RWPE2 (cell line): ENCODE results near the gene PLXNB1.

Source experiments
- ATAC-seq: fragments of 200-7000 bp; cut with Tn5 transposase; 3 replicates; pipeline ENCODE4 v1.9.1; 2021; ENCODE audit warnings: low read depth
- DNase-seq: peaks from one replicate; pipeline ENCODE4 v3.0.0-alpha.2; 2020; ENCODE audit warnings: low spot score
- H3K27ac ChIP-seq: fragments of 450-650 bp; 2 replicates; pipeline ENCODE4 v1.5.1; 2017; ENCODE audit warnings: mild to moderate bottlenecking; ENCODE audit not compliant: poor library complexity, severe bottlenecking
- H3K27me3 ChIP-seq: fragments of 250-450 bp; sonication (Bioruptor Pico); 2 replicates; pipeline ENCODE4 v1.5.1; 2021; ENCODE audit warnings: mild to moderate bottlenecking, moderate library complexity; ENCODE audit not compliant: insufficient read depth, poor library complexity, severe bottlenecking
- H3K36me3 ChIP-seq: fragments of 250-450 bp; sonication (Bioruptor Pico); 2 replicates; pipeline ENCODE4 v1.5.1; 2020; ENCODE audit warnings: low read depth, mild to moderate bottlenecking, moderate library complexity
- H3K4me1 ChIP-seq: fragments of 250-450 bp; sonication (Bioruptor Pico); 2 replicates; pipeline ENCODE4 v1.5.1; 2021; ENCODE audit warnings: mild to moderate bottlenecking, moderate library complexity; ENCODE audit not compliant: insufficient read depth, poor library complexity, severe bottlenecking
- H3K4me3 ChIP-seq: fragments of 250-450 bp; sonication (Bioruptor Pico); 2 replicates; pipeline ENCODE4 v1.5.1; 2021; ENCODE audit warnings: mild to moderate bottlenecking, moderate library complexity; ENCODE audit not compliant: severe bottlenecking
- H3K9me3 ChIP-seq: fragments of 250-450 bp; sonication (Bioruptor Pico); 2 replicates; pipeline ENCODE4 v1.5.1; 2021; ENCODE audit warnings: mild to moderate bottlenecking, moderate library complexity; ENCODE audit not compliant: severe bottlenecking
- TF ChIP-seq, protein P1 (sequence below): fragments of 450-650 bp; IDR thresholded peaks from one replicate; pipeline ENCODE4 v1.5.1; 2017; ENCODE audit warnings: mild to moderate bottlenecking, moderate library complexity; ENCODE audit not compliant: poor library complexity, severe bottlenecking

PLXNB1 gene

DNA sequence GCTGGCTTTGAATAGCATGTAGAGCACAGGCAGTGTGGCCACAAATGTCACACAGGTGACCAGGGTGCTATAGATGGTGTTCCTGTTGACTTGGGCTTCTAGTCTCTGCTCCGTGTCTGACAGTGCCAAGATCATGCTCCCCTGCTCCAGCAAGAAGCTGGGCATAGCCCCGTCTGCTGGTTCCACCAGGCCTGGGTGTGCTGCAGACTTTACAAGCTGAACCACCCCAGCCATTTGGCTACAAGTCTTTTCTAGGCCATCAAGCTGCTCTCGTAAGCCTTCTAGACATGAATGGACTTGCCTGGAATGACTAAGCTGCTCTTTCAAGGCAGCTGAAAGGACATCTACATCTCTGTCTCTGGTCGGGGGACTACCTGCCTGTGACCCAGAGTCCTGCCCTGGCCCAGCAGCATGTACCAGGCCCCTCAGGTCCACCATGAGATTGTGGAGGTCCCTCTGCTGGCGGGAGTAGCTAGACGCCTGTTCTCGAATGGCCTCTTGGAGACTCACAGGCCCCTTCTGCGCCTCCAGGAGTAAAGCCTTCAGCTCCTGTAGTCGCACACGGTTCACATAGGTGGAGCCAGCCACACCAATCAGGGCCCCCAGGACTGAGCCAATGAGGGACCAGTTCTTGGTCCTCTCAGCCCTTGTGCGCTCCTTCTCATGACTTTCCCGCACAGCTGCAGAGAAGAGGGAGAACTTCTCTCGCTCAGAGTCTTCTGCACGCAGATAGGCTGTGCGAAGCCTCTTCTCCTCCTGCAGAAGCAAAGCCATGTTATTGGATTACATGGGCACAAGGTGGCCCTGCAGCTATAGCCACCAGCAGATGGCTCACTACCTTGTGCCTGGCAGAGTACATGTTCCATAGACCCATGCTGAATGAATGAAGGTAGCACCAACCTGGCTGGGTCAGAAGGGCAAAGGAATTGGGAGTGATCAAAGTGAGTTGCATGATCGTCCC, 2.8 kb upstream of the PLXNB1 start:
- Histone ChIP-seq H3K9me3 (no peaks in the 10 kb centered on the region), H3K27ac (peak overlapping the region; percentile 92), H3K4me1 (peaks cover 46% of the 10 kb centered on the region), H3K27me3 (no peaks in the 10 kb centered on the region), H3K36me3 (peaks cover 32% of the 10 kb centered on the region), H3K4me3 (no peak overlapping the region)
- TF ChIP-seq, protein P1, sequence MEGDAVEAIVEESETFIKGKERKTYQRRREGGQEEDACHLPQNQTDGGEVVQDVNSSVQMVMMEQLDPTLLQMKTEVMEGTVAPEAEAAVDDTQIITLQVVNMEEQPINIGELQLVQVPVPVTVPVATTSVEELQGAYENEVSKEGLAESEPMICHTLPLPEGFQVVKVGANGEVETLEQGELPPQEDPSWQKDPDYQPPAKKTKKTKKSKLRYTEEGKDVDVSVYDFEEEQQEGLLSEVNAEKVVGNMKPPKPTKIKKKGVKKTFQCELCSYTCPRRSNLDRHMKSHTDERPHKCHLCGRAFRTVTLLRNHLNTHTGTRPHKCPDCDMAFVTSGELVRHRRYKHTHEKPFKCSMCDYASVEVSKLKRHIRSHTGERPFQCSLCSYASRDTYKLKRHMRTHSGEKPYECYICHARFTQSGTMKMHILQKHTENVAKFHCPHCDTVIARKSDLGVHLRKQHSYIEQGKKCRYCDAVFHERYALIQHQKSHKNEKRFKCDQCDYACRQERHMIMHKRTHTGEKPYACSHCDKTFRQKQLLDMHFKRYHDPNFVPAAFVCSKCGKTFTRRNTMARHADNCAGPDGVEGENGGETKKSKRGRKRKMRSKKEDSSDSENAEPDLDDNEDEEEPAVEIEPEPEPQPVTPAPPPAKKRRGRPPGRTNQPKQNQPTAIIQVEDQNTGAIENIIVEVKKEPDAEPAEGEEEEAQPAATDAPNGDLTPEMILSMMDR: peak; percentile 35
- DNase-seq: peak; percentile 71
- ATAC-seq: peak; percentile 30

- peak overlapping the region; percentile 92 for H3K27ac ChIP-seq
- H3K27me3 ChIP-seq: no peaks in the 10 kb centered on the region
- H3K9me3 ChIP-seq: no peaks in the 10 kb centered on the region
- H3K4me3 ChIP-seq: no peak overlapping the region
- TF ChIP-seq, protein P1: no peak
- H3K4me1 ChIP-seq: peaks cover 55% of the 10 kb centered on the region
- DNase-seq (peak; percentile 34), ATAC-seq (no peak)
- H3K36me3 ChIP-seq: peaks cover 35% of the 10 kb centered on the region
These were observed 1.5 kb upstream of the PLXNB1 start for GRCh38 chr3:48431224-48432029.

GRCh38 chr3:48430708-48431101, 819 bp upstream of the PLXNB1 start:
- Histone ChIP-seq H3K27me3 (no peaks in the 10 kb centered on the region), H3K27ac (peak overlapping the region; percentile 92), H3K9me3 (no peaks in the 10 kb centered on the region), H3K4me1 (peaks cover 62% of the 10 kb centered on the region), H3K36me3 (peaks cover 40% of the 10 kb centered on the region), H3K4me3 (no peak overlapping the region)
- ATAC-seq (no peak), DNase-seq (peak; percentile 33)
- TF ChIP-seq, protein P1: no peak

- peak overlapping the region; percentile 84 for H3K4me3 ChIP-seq
- no peaks in the 10 kb centered on the region for H3K27me3 ChIP-seq
- TF ChIP-seq, protein P1: no peak
- H3K27ac ChIP-seq: peak overlapping the region; percentile 92
- H3K36me3 ChIP-seq: peaks cover 51% of the 10 kb centered on the region
- ATAC-seq: peak; percentile 17
- DNase-seq: peak; percentile 90
- no peaks in the 10 kb centered on the region for H3K9me3 ChIP-seq
- H3K4me1 ChIP-seq: peaks cover 60% of the 10 kb centered on the region
These were observed 448 bp downstream of the PLXNB1 start for GRCh38 chr3:48429317-48429959.
